Glomerular endothelial cell (primary cell): ENCODE results near the gene NCKIPSD. TPM values are rescaled to one million over a fixed set of nuclear protein-coding genes. Genes with fewer than 3 reads are reported as not detected.

Experiments used
- DNase-seq: peaks from one replicate; pipeline ENCODE4 v3.0.0-alpha.2; 2011; ENCODE audit warnings: low read depth, low spot score; ENCODE audit errors: extremely low read depth
- total RNA-seq: library from RNA; depleted of rRNA; stranded (reverse); fragments of >200 nt; gene quantifications from 2 replicates; pipeline ENCODE4 v1.2.3, GENCODE V29; 2015

Gene NCKIPSD
- total RNA-seq, 1 donor from 2014 or later = 18.6 TPM

- DNase-seq = no peak
Measured at GRCh38 chr3:48697952-48698351, 12.2 kb upstream of the NCKIPSD start.

- DNase-seq = no peak
Measured at GRCh38 chr3:48696601-48697000, 10.9 kb upstream of the NCKIPSD start.

- no peak for DNase-seq
Measured at GRCh38 chr3:48696156-48696555, 10.4 kb upstream of the NCKIPSD start.

- no peak for DNase-seq
Measured at GRCh38 chr3:48695393-48695753, 9.7 kb upstream of the NCKIPSD start.

- DNase-seq = no peak
Measured at GRCh38 chr3:48694610-48695392, 9.1 kb upstream of the NCKIPSD start.

- no peak for DNase-seq
Measured at GRCh38 chr3:48693826-48694225, 8.1 kb upstream of the NCKIPSD start.

- no peak for DNase-seq
Measured at GRCh38 chr3:48692551-48692950, 6.8 kb upstream of the NCKIPSD start.

GRCh38 chr3:48690846-48691458, 5.2 kb upstream of the NCKIPSD start:
- DNase-seq = no peak

GRCh38 chr3:48689384-48689783, 3.7 kb upstream of the NCKIPSD start:
- DNase-seq = no peak

GRCh38 chr3:48688737-48689075, 3.0 kb upstream of the NCKIPSD start:
- DNase-seq = no peak

- DNase-seq = no peak
Measured at GRCh38 chr3:48688032-48688736, 2.5 kb upstream of the NCKIPSD start.

GRCh38 chr3:48687220-48687678, 1.5 kb upstream of the NCKIPSD start:
- DNase-seq = no peak

- DNase-seq = no peak
Measured at GRCh38 chr3:48686538-48687219, 964 bp upstream of the NCKIPSD start.

- no peak for DNase-seq
Measured at GRCh38 chr3:48685293-48685602, 467 bp downstream of the NCKIPSD start.

- no peak for DNase-seq
Measured at GRCh38 chr3:48684480-48685143, 1.1 kb downstream of the NCKIPSD start.

GRCh38 chr3:48684054-48684349, 1.7 kb downstream of the NCKIPSD start:
- DNase-seq = no peak

GRCh38 chr3:48682786-48683185, 2.9 kb downstream of the NCKIPSD start:
- no peak for DNase-seq

- no peak for DNase-seq
Measured at GRCh38 chr3:48681974-48682610, 3.6 kb downstream of the NCKIPSD start.

GRCh38 chr3:48681541-48681880, 4.2 kb downstream of the NCKIPSD start:
- DNase-seq = no peak

- DNase-seq = no peak
Measured at GRCh38 chr3:48680811-48681540, 4.7 kb downstream of the NCKIPSD start.
